ENCODE results near the gene ART4. TPM values are rescaled to one million over a fixed set of nuclear protein-coding genes. Genes with fewer than 3 reads are reported as not detected.

Gene ART4
- total RNA-seq, 1 experiment from 2014 or later, result not detected

GRCh38 chr12:14874882-14875281, 31.6 kb upstream of the ART4 start:
- Mint-ChIP-seq H3K36me3 (no peaks in the 10 kb centered on the region), H3K4me1 (no peaks in the 10 kb centered on the region), H3K4me3 (no peak overlapping the region), H3K27me3 (ENCODE audit: low read depth) (no peaks in the 10 kb centered on the region), H3K27ac (no peak overlapping the region), H3K9me3 (no peaks in the 10 kb centered on the region)
- DNase-seq (ENCODE audit: low spot score) (no peak), ATAC-seq (no peak)
- ChIA-PET CTCF (no interaction called here), POLR2A (no interaction called here)
- no peak for TF ChIP-seq JAZF1 (CRISPR knock-in tag; IDR thresholded peaks at IDR 0.05)
- TF ChIP-seq, protein P1, sequence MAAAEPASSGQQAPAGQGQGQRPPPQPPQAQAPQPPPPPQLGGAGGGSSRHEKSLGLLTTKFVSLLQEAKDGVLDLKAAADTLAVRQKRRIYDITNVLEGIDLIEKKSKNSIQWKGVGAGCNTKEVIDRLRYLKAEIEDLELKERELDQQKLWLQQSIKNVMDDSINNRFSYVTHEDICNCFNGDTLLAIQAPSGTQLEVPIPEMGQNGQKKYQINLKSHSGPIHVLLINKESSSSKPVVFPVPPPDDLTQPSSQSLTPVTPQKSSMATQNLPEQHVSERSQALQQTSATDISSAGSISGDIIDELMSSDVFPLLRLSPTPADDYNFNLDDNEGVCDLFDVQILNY (CRISPR knock-in tag; IDR thresholded peaks at IDR 0.05), result no peak
- TF ChIP-seq, protein P2, sequence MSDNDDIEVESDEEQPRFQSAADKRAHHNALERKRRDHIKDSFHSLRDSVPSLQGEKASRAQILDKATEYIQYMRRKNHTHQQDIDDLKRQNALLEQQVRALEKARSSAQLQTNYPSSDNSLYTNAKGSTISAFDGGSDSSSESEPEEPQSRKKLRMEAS (CRISPR knock-in tag; IDR thresholded peaks at IDR 0.05), result no peak
- no peak for TF ChIP-seq TEAD4 (CRISPR knock-in tag; IDR thresholded peaks at IDR 0.05)
- TF ChIP-seq, protein P3, sequence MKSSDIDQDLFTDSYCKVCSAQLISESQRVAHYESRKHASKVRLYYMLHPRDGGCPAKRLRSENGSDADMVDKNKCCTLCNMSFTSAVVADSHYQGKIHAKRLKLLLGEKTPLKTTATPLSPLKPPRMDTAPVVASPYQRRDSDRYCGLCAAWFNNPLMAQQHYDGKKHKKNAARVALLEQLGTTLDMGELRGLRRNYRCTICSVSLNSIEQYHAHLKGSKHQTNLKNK (CRISPR knock-in tag; IDR thresholded peaks at IDR 0.05), result no peak
- TF ChIP-seq SMAD3 (CRISPR knock-in tag; IDR thresholded peaks at IDR 0.05; ENCODE audit: borderline replicate concordance), result no peak
- no peak for TF ChIP-seq NR3C1 (CRISPR knock-in tag; conservative IDR thresholded peaks at IDR 0.05; ENCODE audit: low read depth)
- TF ChIP-seq CBFB (CRISPR knock-in tag; IDR thresholded peaks at IDR 0.05; ENCODE audit: low read depth), result no peak
- no peak for TF ChIP-seq SOX15 (CRISPR knock-in tag; IDR thresholded peaks at IDR 0.05)
- TF ChIP-seq, protein P4, sequence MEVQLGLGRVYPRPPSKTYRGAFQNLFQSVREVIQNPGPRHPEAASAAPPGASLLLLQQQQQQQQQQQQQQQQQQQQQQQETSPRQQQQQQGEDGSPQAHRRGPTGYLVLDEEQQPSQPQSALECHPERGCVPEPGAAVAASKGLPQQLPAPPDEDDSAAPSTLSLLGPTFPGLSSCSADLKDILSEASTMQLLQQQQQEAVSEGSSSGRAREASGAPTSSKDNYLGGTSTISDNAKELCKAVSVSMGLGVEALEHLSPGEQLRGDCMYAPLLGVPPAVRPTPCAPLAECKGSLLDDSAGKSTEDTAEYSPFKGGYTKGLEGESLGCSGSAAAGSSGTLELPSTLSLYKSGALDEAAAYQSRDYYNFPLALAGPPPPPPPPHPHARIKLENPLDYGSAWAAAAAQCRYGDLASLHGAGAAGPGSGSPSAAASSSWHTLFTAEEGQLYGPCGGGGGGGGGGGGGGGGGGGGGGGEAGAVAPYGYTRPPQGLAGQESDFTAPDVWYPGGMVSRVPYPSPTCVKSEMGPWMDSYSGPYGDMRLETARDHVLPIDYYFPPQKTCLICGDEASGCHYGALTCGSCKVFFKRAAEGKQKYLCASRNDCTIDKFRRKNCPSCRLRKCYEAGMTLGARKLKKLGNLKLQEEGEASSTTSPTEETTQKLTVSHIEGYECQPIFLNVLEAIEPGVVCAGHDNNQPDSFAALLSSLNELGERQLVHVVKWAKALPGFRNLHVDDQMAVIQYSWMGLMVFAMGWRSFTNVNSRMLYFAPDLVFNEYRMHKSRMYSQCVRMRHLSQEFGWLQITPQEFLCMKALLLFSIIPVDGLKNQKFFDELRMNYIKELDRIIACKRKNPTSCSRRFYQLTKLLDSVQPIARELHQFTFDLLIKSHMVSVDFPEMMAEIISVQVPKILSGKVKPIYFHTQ (CRISPR knock-in tag; IDR thresholded peaks at IDR 0.05), result no peak
- TF ChIP-seq PREB (CRISPR knock-in tag; IDR thresholded peaks at IDR 0.05; ENCODE audit: borderline replicate concordance), result no peak
- TF ChIP-seq NFE2L1 (CRISPR knock-in tag; IDR thresholded peaks at IDR 0.05), result no peak
- TF ChIP-seq HMGXB4 (CRISPR knock-in tag; IDR thresholded peaks at IDR 0.05), result no peak
- TF ChIP-seq, protein P5, sequence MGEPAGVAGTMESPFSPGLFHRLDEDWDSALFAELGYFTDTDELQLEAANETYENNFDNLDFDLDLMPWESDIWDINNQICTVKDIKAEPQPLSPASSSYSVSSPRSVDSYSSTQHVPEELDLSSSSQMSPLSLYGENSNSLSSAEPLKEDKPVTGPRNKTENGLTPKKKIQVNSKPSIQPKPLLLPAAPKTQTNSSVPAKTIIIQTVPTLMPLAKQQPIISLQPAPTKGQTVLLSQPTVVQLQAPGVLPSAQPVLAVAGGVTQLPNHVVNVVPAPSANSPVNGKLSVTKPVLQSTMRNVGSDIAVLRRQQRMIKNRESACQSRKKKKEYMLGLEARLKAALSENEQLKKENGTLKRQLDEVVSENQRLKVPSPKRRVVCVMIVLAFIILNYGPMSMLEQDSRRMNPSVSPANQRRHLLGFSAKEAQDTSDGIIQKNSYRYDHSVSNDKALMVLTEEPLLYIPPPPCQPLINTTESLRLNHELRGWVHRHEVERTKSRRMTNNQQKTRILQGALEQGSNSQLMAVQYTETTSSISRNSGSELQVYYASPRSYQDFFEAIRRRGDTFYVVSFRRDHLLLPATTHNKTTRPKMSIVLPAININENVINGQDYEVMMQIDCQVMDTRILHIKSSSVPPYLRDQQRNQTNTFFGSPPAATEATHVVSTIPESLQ (CRISPR knock-in tag; IDR thresholded peaks at IDR 0.05), result no peak
- no peak for TF ChIP-seq FOXK1 (CRISPR knock-in tag; IDR thresholded peaks at IDR 0.05)
- no peak for TF ChIP-seq TEAD1 (CRISPR knock-in tag; IDR thresholded peaks at IDR 0.05)
- no peak for TF ChIP-seq ZNF263 (CRISPR knock-in tag; IDR thresholded peaks at IDR 0.05; ENCODE audit: low read depth)
- no peak for TF ChIP-seq AFF4 (CRISPR knock-in tag; IDR thresholded peaks at IDR 0.05; ENCODE audit: borderline replicate concordance)
- no peak for TF ChIP-seq RORB (CRISPR knock-in tag; IDR thresholded peaks at IDR 0.05)
- no peak for TF ChIP-seq ZNF416 (CRISPR knock-in tag; IDR thresholded peaks at IDR 0.05)
